CD4-positive, alpha-beta T cell treated with Interleukin-6 at 100 ng/mL for 8 hours (primary cell): ENCODE data around the gene TAX1BP1.
"Not testable (repeated sequence)": the region's sequence is repeated elsewhere in the genome, so short reads cannot be mapped to it uniquely, and the experiment has no call there.

ENCODE experiments used
- DNase-seq: peaks from one replicate; pipeline ENCODE4 v3.0.0-alpha.2; 2020; ENCODE audit warnings: mixed read lengths, low spot score

Gene TAX1BP1

GRCh38 chr7:27739301-27739908, 557 bp upstream of the TAX1BP1 start:
- no peak for DNase-seq

GRCh38 chr7:27740449-27741086, 606 bp downstream of the TAX1BP1 start:
- DNase-seq, result peak; percentile 78

GRCh38 chr7:27742091-27742710, 2.2 kb downstream of the TAX1BP1 start:
- DNase-seq, result not testable (repeated sequence)

- DNase-seq, result no peak
Measured at GRCh38 chr7:27745064-27745583, 5.2 kb downstream of the TAX1BP1 start.

- DNase-seq, result no peak
Measured at GRCh38 chr7:27746486-27746885, 6.5 kb downstream of the TAX1BP1 start.

- DNase-seq, result no peak
Measured at GRCh38 chr7:27746978-27747377, 7.0 kb downstream of the TAX1BP1 start.

- no peak for DNase-seq
Measured at GRCh38 chr7:27747589-27748368, 7.8 kb downstream of the TAX1BP1 start.

- no peak for DNase-seq
Measured at GRCh38 chr7:27750316-27750715, 10.4 kb downstream of the TAX1BP1 start.

GRCh38 chr7:27751888-27752660, 12.1 kb downstream of the TAX1BP1 start:
- DNase-seq, result no peak

- DNase-seq, result no peak
Measured at GRCh38 chr7:27753863-27754262, 13.9 kb downstream of the TAX1BP1 start.

- no peak for DNase-seq
Measured at GRCh38 chr7:27756298-27756697, 16.3 kb downstream of the TAX1BP1 start.

GRCh38 chr7:27759491-27759890, 19.5 kb downstream of the TAX1BP1 start:
- DNase-seq, result no peak

- no peak for DNase-seq
Measured at GRCh38 chr7:27762062-27762461, 22.1 kb downstream of the TAX1BP1 start.

GRCh38 chr7:27763983-27764508, 24.1 kb downstream of the TAX1BP1 start:
- DNase-seq, result no peak

- DNase-seq, result no peak
Measured at GRCh38 chr7:27765841-27766240, 25.9 kb downstream of the TAX1BP1 start.

- DNase-seq, result no peak
Measured at GRCh38 chr7:27767374-27767773, 27.4 kb downstream of the TAX1BP1 start.

- DNase-seq, result no peak
Measured at GRCh38 chr7:27771111-27771510, 31.1 kb downstream of the TAX1BP1 start.

GRCh38 chr7:27774717-27775328, 34.9 kb downstream of the TAX1BP1 start:
- no peak for DNase-seq

GRCh38 chr7:27775782-27776181, 35.8 kb downstream of the TAX1BP1 start:
- DNase-seq, result no peak

GRCh38 chr7:27777662-27778061, 37.7 kb downstream of the TAX1BP1 start:
- DNase-seq, result no peak

GRCh38 chr7:27779873-27780272, 39.9 kb downstream of the TAX1BP1 start:
- DNase-seq, result no peak
